HEK293 (cell line): Measurements from ENCODE around the gene DCHS1.

Experiments used
- CTCF ChIA-PET: fragments of 350-600 bp; formaldehyde crosslinking; extraction: SDS; loops from one replicate; lab custom pipeline; 2021; ENCODE audit warnings: antibody characterized with exemption; lab: Yijun Ruan, JAX
- POLR2A ChIA-PET: fragments of 300-600 bp; formaldehyde crosslinking; extraction: SDS; loops from one replicate; lab custom pipeline; 2020; ENCODE audit warnings: antibody characterized with exemption, inconsistent platforms; lab: Yijun Ruan, JAX
- H3K27ac ChIP-seq: fragments of 200-500 bp; sonication (Bioruptor generic); 2 replicates; pipeline ENCODE4 v1.5.1; 2014; ENCODE audit warnings: low read depth, low read length, control low read depth, inconsistent platforms; ENCODE audit errors: extremely low read depth
- H3K36me3 ChIP-seq, 2 experiments: fragments of 200-500 bp in 1 of 2; sonication (Bioruptor generic) in 1 of 2; 1 replicate in 1 of 2; 2 replicates in 1 of 2; pipeline ENCODE4 v1.5.1; 2014 to 2017; ENCODE audit warnings: inconsistent platforms in 2 of 2, low read length in 2 of 2; ENCODE audit not compliant: control insufficient read depth in 2 of 2, insufficient read depth in 1 of 2
- H3K4me1 ChIP-seq: fragments of 200-500 bp; sonication (Bioruptor generic); 2 replicates; pipeline ENCODE4 v1.5.1; 2014; ENCODE audit warnings: mild to moderate bottlenecking, low read length, inconsistent platforms; ENCODE audit not compliant: control insufficient read depth, insufficient read depth
- H3K4me3 ChIP-seq: 2 replicates; pipeline ENCODE4 v1.5.1; 2011; ENCODE audit warnings: low read depth, mild to moderate bottlenecking, control low read depth, low read length, moderate library complexity
- H3K9me3 ChIP-seq: fragments of 200-500 bp; sonication (Bioruptor generic); 2 replicates; pipeline ENCODE4 v1.5.1; 2014; ENCODE audit warnings: low read depth, low read length, inconsistent platforms; ENCODE audit not compliant: control insufficient read depth, insufficient read depth
- EGR2 ChIP-seq: fragments of 450-650 bp; formaldehyde crosslinking; IDR thresholded peaks from 2 replicates; pipeline ENCODE4 v1.5.1; 2016; ENCODE audit warnings: low read depth, missing biosample characterization, missing genetic modification characterization
- GLI2 ChIP-seq: fragments of 450-650 bp; formaldehyde crosslinking; IDR thresholded peaks from 2 replicates; pipeline ENCODE4; 2017; ENCODE audit warnings: missing biosample characterization, missing genetic modification characterization, low read depth, borderline replicate concordance
- KLF9 ChIP-seq: fragments of 450-650 bp; formaldehyde crosslinking; IDR thresholded peaks from 2 replicates; pipeline ENCODE4 v1.5.1; 2016; ENCODE audit warnings: missing biosample characterization, missing genetic modification characterization, low read depth
- PRDM1 ChIP-seq: fragments of 450-650 bp; formaldehyde crosslinking; IDR thresholded peaks from 2 replicates; pipeline ENCODE4; 2016; ENCODE audit warnings: missing biosample characterization, missing genetic modification characterization
- ZBTB17 ChIP-seq: fragments of 450-650 bp; formaldehyde crosslinking; IDR thresholded peaks from 2 replicates; pipeline ENCODE4 v1.5.1; 2016; ENCODE audit warnings: missing biosample characterization, missing genetic modification characterization
- ZBTB20 ChIP-seq: fragments of 450-650 bp; formaldehyde crosslinking; IDR thresholded peaks from 2 replicates; pipeline ENCODE4 v1.5.1; 2016; ENCODE audit warnings: missing biosample characterization, missing genetic modification characterization
- ZBTB26 ChIP-seq: fragments of 450-650 bp; formaldehyde crosslinking; optimal IDR thresholded peaks from 2 replicates; pipeline ENCODE3; 2016; ENCODE audit warnings: missing biosample characterization, mild to moderate bottlenecking, missing genetic modification characterization
- ZFHX2 ChIP-seq: fragments of 450-650 bp; formaldehyde crosslinking; conservative IDR thresholded peaks from 2 replicates; pipeline ENCODE4 v1.5.1; 2016; ENCODE audit warnings: missing biosample characterization, missing genetic modification characterization
- ZIC2 ChIP-seq: fragments of 450-650 bp; formaldehyde crosslinking; IDR thresholded peaks from 2 replicates; pipeline ENCODE4 v1.5.1; 2016; ENCODE audit warnings: missing biosample characterization, missing genetic modification characterization
- ZNF214 ChIP-seq: fragments of 450-650 bp; formaldehyde crosslinking; IDR thresholded peaks from 2 replicates; pipeline ENCODE4 v1.5.1; 2017; ENCODE audit warnings: missing biosample characterization, mild to moderate bottlenecking, missing genetic modification characterization, borderline replicate concordance
- ZNF266 ChIP-seq: fragments of 450-650 bp; formaldehyde crosslinking; IDR thresholded peaks from 2 replicates; pipeline ENCODE4 v1.5.1; 2016; ENCODE audit warnings: missing biosample characterization, missing genetic modification characterization, low read depth
- ZNF366 ChIP-seq: fragments of 450-650 bp; formaldehyde crosslinking; conservative IDR thresholded peaks from 2 replicates; pipeline ENCODE4 v1.5.1; 2016; ENCODE audit warnings: missing biosample characterization, missing genetic modification characterization
- ZNF398 ChIP-seq: fragments of 450-650 bp; formaldehyde crosslinking; IDR thresholded peaks from 2 replicates; pipeline ENCODE4 v1.5.1; 2017; ENCODE audit warnings: missing biosample characterization, missing genetic modification characterization
- ZNF514 ChIP-seq: fragments of 450-650 bp; formaldehyde crosslinking; IDR thresholded peaks from 2 replicates; pipeline ENCODE4 v1.5.1; 2016; ENCODE audit warnings: missing biosample characterization, missing genetic modification characterization
- ZNF518A ChIP-seq: fragments of 450-650 bp; formaldehyde crosslinking; conservative IDR thresholded peaks from 2 replicates; pipeline ENCODE4 v1.5.1; 2016; ENCODE audit warnings: low read depth, missing biosample characterization, missing genetic modification characterization
- ZNF521 ChIP-seq: fragments of 450-650 bp; formaldehyde crosslinking; IDR thresholded peaks from 2 replicates; pipeline ENCODE4 v1.5.1; 2017; ENCODE audit warnings: missing biosample characterization, mild to moderate bottlenecking, missing genetic modification characterization
- ZNF529 ChIP-seq: fragments of 450-650 bp; formaldehyde crosslinking; IDR thresholded peaks from 2 replicates; pipeline ENCODE4 v1.5.1; 2017; ENCODE audit warnings: missing genetic modification characterization, missing biosample characterization; ENCODE audit not compliant: insufficient replicate concordance
- ZNF580 ChIP-seq: fragments of 450-650 bp; formaldehyde crosslinking; IDR thresholded peaks from 2 replicates; pipeline ENCODE4 v1.5.1; 2016; ENCODE audit warnings: missing biosample characterization, missing genetic modification characterization
- ZNF600 ChIP-seq: fragments of 450-650 bp; formaldehyde crosslinking; IDR thresholded peaks from 2 replicates; pipeline ENCODE4 v1.5.1; 2016; ENCODE audit warnings: missing biosample characterization, missing genetic modification characterization
- ZNF621 ChIP-seq: fragments of 450-650 bp; formaldehyde crosslinking; IDR thresholded peaks from 2 replicates; pipeline ENCODE4 v1.5.1; 2017; ENCODE audit warnings: missing biosample characterization, missing genetic modification characterization
- ZSCAN5A ChIP-seq: fragments of 450-650 bp; formaldehyde crosslinking; IDR thresholded peaks from 2 replicates; pipeline ENCODE4 v1.5.1; 2016; ENCODE audit warnings: missing biosample characterization, missing genetic modification characterization

The DCHS1 gene

GRCh38 chr11:6655790-6656583 is at the start of gene DCHS1:
Gene DCHS1, minus strand, starts transcription at chr11:6655809. Its CDS starts 14,196 bp downstream, at chr11:6641613.
- POLR2A ChIA-PET = interaction anchor here (1.1 kb wide), 1 partner anchor 45 kb away, joined by 3 read pairs; the partner anchor contains the start of gene TAF10
- Histone ChIP-seq H3K27ac (no peak within 1 kb of the TSS), H3K9me3 (no peaks in the 10 kb centered on the region), H3K36me3 (no peaks in the 10 kb centered on the region), H3K4me1 (no peaks in the 10 kb centered on the region), H3K4me3 (peak within 1 kb of the TSS; percentile 34)
- TF ChIP-seq ZNF529 (no peak), GLI2 (tag by site-specific recombination) (no peak), ZNF514 (no peak), ZNF518A (tag by site-specific recombination) (no peak), ZBTB17 (tag by site-specific recombination) (peak; percentile 54; the same call in 1 of the 2 replicates), EGR2 (tag by site-specific recombination) (peak; percentile 21; the same call in 1 of the 2 replicates), ZBTB20 (tag by site-specific recombination) (peak; percentile 33; the same call in 1 of the 2 replicates), ZNF398 (tag by site-specific recombination) (peak; percentile 64), KLF9 (tag by site-specific recombination) (no peak), ZNF621 (no peak), ZNF266 (tag by site-specific recombination) (no peak), ZBTB26 (peak; percentile 55), ZIC2 (no peak), PRDM1 (tag by site-specific recombination) (peak; percentile 99), ZSCAN5A (tag by site-specific recombination) (no peak), ZNF521 (0 out of 2 replicates have a peak, but pooled peaks have one; percentile 26), ZNF214 (tag by site-specific recombination) (no peak), ZFHX2 (tag by site-specific recombination) (peak; percentile 27; the same call in 1 of the 2 replicates), ZNF580 (tag by site-specific recombination) (no peak), ZNF366 (peak; percentile 92), ZNF600 (tag by site-specific recombination) (0 out of 2 replicates have a peak, but pooled peaks have one; percentile 53)
- CTCF ChIA-PET = interaction anchor here (0.6 to 2.7 kb wide), 3 partner anchors 12 to 66 kb away, joined by 3 to 13 read pairs (median 7); no protein-coding TSS in a partner anchor
